Right forelimb (tissue), 1 donor: ENCODE measurements around the gene CCT8L2.
"Not testable (repeated sequence)": the region's sequence is repeated elsewhere in the genome, so short reads cannot be mapped to it uniquely, and the experiment has no call there.

ENCODE experiments used
- DNase-seq: peaks from one replicate; pipeline ENCODE4 v3.0.0-alpha.2; 2018

The CCT8L2 gene

DNA sequence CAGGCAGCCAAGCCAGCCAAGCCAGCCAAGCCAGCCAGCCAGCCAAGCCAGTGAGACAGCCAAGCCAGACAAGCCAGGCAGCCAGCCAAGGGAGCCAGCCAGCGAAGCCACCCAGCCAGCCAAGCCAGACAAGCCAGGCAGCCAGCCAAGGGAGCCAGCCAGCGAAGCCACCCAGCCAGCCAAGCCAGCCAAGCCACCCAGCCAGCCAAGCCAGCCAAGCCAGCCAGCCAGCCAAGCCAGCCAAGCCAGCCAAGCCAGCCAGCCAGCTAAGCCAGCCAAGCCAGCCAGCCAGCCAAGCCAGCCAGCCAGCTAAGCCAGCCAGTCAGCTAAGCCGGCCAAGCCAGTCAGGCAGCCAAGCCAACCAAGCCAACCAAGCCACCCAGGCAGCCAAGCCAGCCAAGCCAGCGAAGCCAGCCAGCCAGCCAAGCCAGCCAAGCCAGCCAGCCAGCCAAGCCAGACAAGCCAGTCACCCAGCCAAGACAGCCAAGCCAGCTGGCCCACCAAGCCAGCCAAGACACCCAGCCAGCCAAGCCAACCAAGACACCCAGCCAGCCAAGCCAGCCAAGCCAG lies 34.1 kb downstream of the CCT8L2 start:
- DNase-seq, result not testable (repeated sequence)

DNA sequence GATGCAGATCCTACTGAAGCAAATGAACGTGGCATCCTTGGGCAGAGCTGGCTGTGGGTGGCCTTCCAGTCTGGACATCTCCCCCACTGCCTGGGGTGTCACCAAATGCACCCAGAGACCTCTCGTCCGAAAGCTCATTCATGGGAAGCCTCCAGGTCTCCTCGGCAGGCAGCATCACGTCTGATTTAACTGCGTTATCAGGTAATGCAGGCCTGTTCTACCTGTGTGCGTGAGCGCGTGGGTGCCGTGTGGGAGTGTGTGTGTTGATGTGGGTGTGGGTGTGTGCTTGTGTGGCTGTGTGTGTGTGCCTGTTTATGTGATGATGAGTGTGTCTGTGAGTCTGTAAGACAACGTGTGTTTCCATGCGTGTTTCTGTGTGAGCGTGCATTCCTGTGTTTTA lies 35.1 kb downstream of the CCT8L2 start:
- not testable (repeated sequence) for DNase-seq

DNA sequence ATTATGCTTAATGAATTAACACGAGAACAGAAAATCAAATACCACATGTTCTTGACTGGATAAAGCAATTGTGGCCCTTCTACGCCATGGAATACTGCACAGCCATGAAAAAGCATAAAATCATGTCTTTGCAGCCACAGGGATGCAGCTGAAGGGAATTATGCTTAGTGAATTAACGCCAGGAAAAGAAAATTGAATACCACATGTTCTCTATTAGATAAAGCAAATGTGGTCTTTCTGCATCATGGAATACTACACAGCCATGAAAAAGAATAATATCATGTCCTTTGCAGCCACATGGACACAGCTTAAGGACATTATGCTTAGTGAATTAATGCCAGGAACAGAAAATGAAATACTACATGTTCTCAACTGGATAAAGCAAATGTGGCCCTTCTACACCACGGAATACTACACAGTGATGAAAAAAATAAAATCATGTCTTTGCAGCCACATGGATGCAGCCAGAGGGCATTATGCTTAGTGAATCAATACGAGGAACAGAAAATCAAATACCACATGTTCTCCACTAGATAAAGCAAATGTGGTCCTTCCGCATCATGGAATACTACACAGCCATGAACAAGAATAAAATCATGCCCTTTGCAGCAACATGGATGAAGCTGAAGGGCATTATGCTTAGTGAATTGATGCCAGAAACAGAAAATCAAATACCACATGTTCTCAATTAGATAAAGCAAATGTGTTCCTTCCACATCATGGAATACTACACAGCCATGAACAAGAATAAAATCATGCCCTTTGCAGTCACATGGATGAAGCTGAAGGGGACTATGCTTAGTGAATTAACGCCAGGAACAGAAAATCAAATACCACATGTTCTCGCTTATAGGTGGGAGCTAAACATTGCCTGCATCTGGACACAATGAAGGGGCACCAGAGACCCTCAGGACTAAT lies 37.3 kb downstream of the CCT8L2 start:
- not testable (repeated sequence) for DNase-seq

DNA sequence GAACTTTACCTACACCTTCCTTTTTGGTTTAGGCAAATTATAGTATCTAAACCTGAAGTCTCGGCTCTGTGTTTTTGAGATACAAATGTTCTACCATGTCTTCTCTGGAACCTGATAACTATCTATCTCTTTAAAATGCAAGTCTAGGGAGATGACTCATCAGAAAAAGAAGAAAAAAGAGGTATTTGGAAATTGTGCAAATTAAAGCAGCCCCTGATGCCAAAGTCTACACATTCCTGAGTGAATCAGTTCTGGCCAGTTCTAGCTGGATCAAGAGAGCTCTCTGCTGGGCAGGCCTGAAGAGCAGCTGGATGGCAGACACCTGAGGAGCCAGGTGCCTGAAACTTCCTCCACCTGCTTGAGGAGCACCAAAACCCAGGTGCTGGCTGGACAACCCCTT lies 49.3 kb downstream of the CCT8L2 start:
- DNase-seq, result not testable (repeated sequence)
